ENCODE data around the gene FAM228A. TPM values are rescaled to one million over a fixed set of nuclear protein-coding genes. Genes with fewer than 3 reads are reported as not detected.

FAM228A gene
- total RNA-seq, 1 experiment from 2014 or later, result not detected

DNA sequence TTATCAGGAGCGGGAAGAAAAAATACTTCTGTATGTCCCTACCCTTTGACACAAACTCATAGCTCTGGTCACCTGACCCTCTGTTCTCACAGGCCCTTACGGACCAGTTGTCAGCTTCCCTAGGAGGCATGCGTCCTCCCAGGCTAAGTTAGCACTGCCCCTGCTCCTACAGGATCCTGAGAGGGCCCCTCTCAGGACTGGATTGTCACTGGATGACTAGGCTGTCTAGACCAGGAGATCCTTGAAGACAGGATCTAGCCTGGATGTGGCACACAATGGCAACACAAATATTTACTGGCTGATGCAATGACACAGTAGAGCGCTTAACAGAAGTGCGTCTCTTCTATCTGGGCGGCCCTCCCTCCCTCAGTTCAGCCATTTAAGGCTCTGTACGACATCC, 7.7 kb downstream of the FAM228A start:
- H3K4me3 Mint-ChIP-seq (ENCODE audit: unreplicated experiment), result no peak overlapping the region
- POLR2A ChIA-PET, result no interaction called here

DNA sequence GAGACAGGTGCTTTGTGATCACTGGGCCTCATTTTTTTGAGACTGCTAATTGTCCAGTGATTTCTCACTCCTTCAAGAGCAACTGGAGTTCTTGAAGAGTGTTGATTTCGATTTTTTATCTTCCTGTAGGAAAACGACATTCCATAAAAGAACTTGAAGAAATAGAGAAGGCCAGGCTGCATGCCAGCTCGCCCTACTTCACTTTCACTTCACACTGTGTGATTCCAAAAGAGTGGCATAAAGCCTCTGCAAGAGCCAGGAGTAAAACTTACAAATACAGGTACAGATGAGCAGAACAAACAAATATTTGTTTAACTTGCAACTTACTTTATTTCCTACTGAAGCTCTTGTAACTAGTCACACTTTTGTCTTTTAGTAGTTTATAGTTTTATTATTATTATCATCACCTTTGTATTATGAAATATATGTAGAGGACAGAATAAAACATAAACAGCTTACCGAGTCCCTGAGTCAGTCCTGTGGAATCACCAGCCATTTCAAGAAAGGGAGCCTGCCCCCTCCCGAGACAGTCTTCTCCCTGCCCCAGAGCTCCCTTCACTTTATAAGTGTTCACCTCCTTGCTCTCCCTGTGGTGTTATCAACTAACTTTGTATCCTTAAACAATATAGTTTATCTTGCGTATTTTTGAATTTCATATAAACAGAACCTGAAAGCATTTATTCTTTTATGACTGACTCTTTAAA, 8.7 kb downstream of the FAM228A start:
- Histone ChIP-seq H3K27me3 (replicated peaks; ENCODE audit: control insufficient read depth, insufficient read depth, low read length) (no peaks in the 10 kb centered on the region), H3K36me3 (ENCODE audit: control insufficient read depth, insufficient read depth, low read length) (no peaks in the 10 kb centered on the region), H3K4me1 (no peaks in the 10 kb centered on the region), H3K4me3 (ENCODE audit: low read depth, low read length) (no peak overlapping the region), H3K9me3 (0 out of 2 replicates have a peak, but pooled peaks cover 5% of the 10 kb centered on the region)
- H3K36me3 Mint-ChIP-seq (ENCODE audit: insufficient read depth, unreplicated experiment), result no peaks in the 10 kb centered on the region
- BruUV-seq (replicated peaks), result no TSS peak
- H3K4me3 Mint-ChIP-seq (ENCODE audit: unreplicated experiment), result no peak overlapping the region
- intact Hi-C loops (cut with micrococcal nuclease; ENCODE audit: unreplicated experiment), result no loop called here
- TF ChIP-seq, protein P1, sequence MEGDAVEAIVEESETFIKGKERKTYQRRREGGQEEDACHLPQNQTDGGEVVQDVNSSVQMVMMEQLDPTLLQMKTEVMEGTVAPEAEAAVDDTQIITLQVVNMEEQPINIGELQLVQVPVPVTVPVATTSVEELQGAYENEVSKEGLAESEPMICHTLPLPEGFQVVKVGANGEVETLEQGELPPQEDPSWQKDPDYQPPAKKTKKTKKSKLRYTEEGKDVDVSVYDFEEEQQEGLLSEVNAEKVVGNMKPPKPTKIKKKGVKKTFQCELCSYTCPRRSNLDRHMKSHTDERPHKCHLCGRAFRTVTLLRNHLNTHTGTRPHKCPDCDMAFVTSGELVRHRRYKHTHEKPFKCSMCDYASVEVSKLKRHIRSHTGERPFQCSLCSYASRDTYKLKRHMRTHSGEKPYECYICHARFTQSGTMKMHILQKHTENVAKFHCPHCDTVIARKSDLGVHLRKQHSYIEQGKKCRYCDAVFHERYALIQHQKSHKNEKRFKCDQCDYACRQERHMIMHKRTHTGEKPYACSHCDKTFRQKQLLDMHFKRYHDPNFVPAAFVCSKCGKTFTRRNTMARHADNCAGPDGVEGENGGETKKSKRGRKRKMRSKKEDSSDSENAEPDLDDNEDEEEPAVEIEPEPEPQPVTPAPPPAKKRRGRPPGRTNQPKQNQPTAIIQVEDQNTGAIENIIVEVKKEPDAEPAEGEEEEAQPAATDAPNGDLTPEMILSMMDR (IDR thresholded peaks at IDR 0.05; ENCODE audit: insufficient read depth in 1 of 2, low read depth in 1 of 2, low read length in 1 of 2, severe bottlenecking in 1 of 2, unreplicated experiment in 1 of 2), result no peak
- POLR2A ChIA-PET, result interaction anchor here (0.7 kb wide), 1 partner anchor 54 kb away, joined by 4 read pairs; no protein-coding TSS in a partner anchor
- no peak for DNase-seq
- H3K4me1 Mint-ChIP-seq (ENCODE audit: low read depth, unreplicated experiment), result no peaks in the 10 kb centered on the region
- CTCF ChIA-PET, result no interaction called here
- H3K27ac Mint-ChIP-seq (ENCODE audit: unreplicated experiment), result no peak overlapping the region
- H3K9me3 Mint-ChIP-seq (ENCODE audit: unreplicated experiment), result peaks cover 13% of the 10 kb centered on the region
- no peaks in the 10 kb centered on the region for H3K27me3 Mint-ChIP-seq (ENCODE audit: insufficient read depth, unreplicated experiment)

More for the DNA sequence above, 7.7 kb downstream of the FAM228A start:
- intact Hi-C loops (cut with micrococcal nuclease; ENCODE audit: unreplicated experiment), result no loop called here
- Mint-ChIP-seq H3K4me1 (ENCODE audit: low read depth, unreplicated experiment) (no peaks in the 10 kb centered on the region), H3K9me3 (ENCODE audit: unreplicated experiment) (peaks cover 4% of the 10 kb centered on the region), H3K27ac (ENCODE audit: unreplicated experiment) (no peak overlapping the region), H3K27me3 (ENCODE audit: insufficient read depth, unreplicated experiment) (no peaks in the 10 kb centered on the region), H3K36me3 (ENCODE audit: insufficient read depth, unreplicated experiment) (no peaks in the 10 kb centered on the region)
- Histone ChIP-seq H3K36me3 (ENCODE audit: control insufficient read depth, insufficient read depth, low read length) (no peaks in the 10 kb centered on the region), H3K27me3 (replicated peaks; ENCODE audit: control insufficient read depth, insufficient read depth, low read length) (no peaks in the 10 kb centered on the region), H3K4me3 (ENCODE audit: low read depth, low read length) (no peak overlapping the region), H3K9me3 (0 out of 2 replicates have a peak, but pooled peaks cover 5% of the 10 kb centered on the region), H3K4me1 (no peaks in the 10 kb centered on the region)
- no peak for DNase-seq
- CTCF ChIA-PET, result no interaction called here
- TF ChIP-seq, protein P1 (IDR thresholded peaks at IDR 0.05; ENCODE audit: insufficient read depth in 1 of 2, low read depth in 1 of 2, low read length in 1 of 2, severe bottlenecking in 1 of 2, unreplicated experiment in 1 of 2), result no peak
- no TSS peak for BruUV-seq (replicated peaks)

DNA sequence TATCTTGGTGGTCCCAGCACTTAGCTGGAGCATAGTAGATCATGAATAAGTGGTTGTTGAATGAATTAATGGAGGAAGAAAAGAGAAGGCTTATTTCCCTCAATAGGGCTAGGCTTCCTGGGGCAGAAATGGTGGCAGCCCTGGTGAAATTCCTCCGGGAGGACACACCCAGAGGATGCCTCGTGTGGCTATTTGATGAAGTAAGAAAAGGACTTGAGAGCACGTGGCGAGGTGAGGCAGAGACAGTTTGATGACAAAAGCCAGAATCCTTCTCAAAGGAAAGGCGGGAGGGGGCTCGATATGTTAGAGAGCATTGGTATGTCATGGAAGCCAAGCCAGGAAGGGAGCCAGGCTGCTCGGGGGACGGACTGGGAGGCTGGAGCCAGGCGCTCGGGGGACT, 14.7 kb downstream of the FAM228A start:
- Mint-ChIP-seq H3K36me3 (ENCODE audit: insufficient read depth, unreplicated experiment) (no peaks in the 10 kb centered on the region), H3K4me1 (ENCODE audit: low read depth, unreplicated experiment) (peaks cover 8% of the 10 kb centered on the region), H3K4me3 (ENCODE audit: unreplicated experiment) (no peak overlapping the region), H3K27me3 (ENCODE audit: insufficient read depth, unreplicated experiment) (peaks cover 2% of the 10 kb centered on the region), H3K27ac (ENCODE audit: unreplicated experiment) (no peak overlapping the region), H3K9me3 (ENCODE audit: unreplicated experiment) (peaks cover 13% of the 10 kb centered on the region)
- Histone ChIP-seq H3K36me3 (ENCODE audit: control insufficient read depth, insufficient read depth, low read length) (no peaks in the 10 kb centered on the region), H3K4me1 (peaks cover 7% of the 10 kb centered on the region; the same call in 1 of the 2 replicates), H3K27me3 (replicated peaks; ENCODE audit: control insufficient read depth, insufficient read depth, low read length) (no peaks in the 10 kb centered on the region), H3K4me3 (ENCODE audit: low read depth, low read length) (no peak overlapping the region), H3K9me3 (0 out of 2 replicates have a peak, but pooled peaks cover 5% of the 10 kb centered on the region)
- TF ChIP-seq, protein P1 (IDR thresholded peaks at IDR 0.05; ENCODE audit: insufficient read depth in 1 of 2, low read depth in 1 of 2, low read length in 1 of 2, severe bottlenecking in 1 of 2, unreplicated experiment in 1 of 2), result no peak
- POLR2A ChIA-PET, result no interaction called here
- intact Hi-C loops (cut with micrococcal nuclease; ENCODE audit: unreplicated experiment), result no loop called here
- no TSS peak for BruUV-seq (replicated peaks)
- CTCF ChIA-PET, result no interaction called here
- DNase-seq, result no peak
